K562 (cell line): ENCODE results near the gene UBE2L6. TPM values are rescaled to one million over a fixed set of nuclear protein-coding genes. Genes with fewer than 3 reads are reported as not detected.

Experiments used
- ATAC-seq: fragments of 200-7000 bp; cut with Tn5 transposase; 3 replicates; pipeline ENCODE4 v1.9.1; 2020; ENCODE audit warnings: moderate library complexity
- BruUV-seq: library from RNA; stranded (reverse); fragments of 400-500 nt; replicated peaks from 2 replicates; lab custom pipeline; 2021; lab: Mats Ljungman, UMichigan
- CTCF ChIA-PET: fragments of 300-600 bp; formaldehyde crosslinking; extraction: SDS; loops from one replicate; lab custom pipeline; 2021; ENCODE audit warnings: low intra/inter-chr PET ratio; lab: Yijun Ruan, JAX
- POLR2A ChIA-PET: fragments of 300-600, 350-650 bp; sonication (Branson Sonifier 250); formaldehyde crosslinking; extraction: SDS; loops from one replicate; lab custom pipeline; 2021; ENCODE audit warnings: antibody characterized with exemption, inconsistent platforms; lab: Yijun Ruan, JAX
- DNase-seq, 4 experiments: peaks; one replicate each; pipeline versions ENCODE4 v3.0.0 to v3.0.0-alpha.2; 2011 to 2018; ENCODE audit warnings: low spot score in 3 of 4, mixed read lengths in 3 of 4; ENCODE audit errors: extremely low read depth in 1 of 4
- FAIRE-seq: peaks from 2 replicates; lab custom pipeline; 2011; peaks lifted over from hg19 to GRCh38; lab: Jason Lieb, UNC
- H2AFZ ChIP-seq: 2 replicates; pipeline ENCODE4 v1.6.0; 2011; ENCODE audit warnings: low read depth, low read length, control low read depth, inconsistent platforms
- H3K27ac ChIP-seq: fragments of 200-600 bp; 3 replicates; pipeline ENCODE4 v1.8.0; 2011; ENCODE audit warnings: low read depth, mild to moderate bottlenecking, control low read depth, inconsistent platforms, low read length, moderate library complexity, mixed read lengths; ENCODE audit errors: extremely low read depth
- H3K27me3 ChIP-seq, 2 experiments: fragments of 300-600 bp in 1 of 2; 2 replicates in 1 of 2; 3 replicates in 1 of 2; pipeline versions ENCODE4 v1.6.0 to v1.8.0; 2011; ENCODE audit warnings: inconsistent platforms in 2 of 2, low read length in 2 of 2, mild to moderate bottlenecking in 1 of 2, mixed read lengths in 1 of 2, moderate library complexity in 1 of 2; ENCODE audit not compliant: control insufficient read depth in 2 of 2, insufficient read depth in 2 of 2
- H3K36me3 ChIP-seq: fragments of 300-600 bp; 3 replicates; pipeline ENCODE4 v1.8.0; 2011; ENCODE audit warnings: mild to moderate bottlenecking, low read length, inconsistent platforms; ENCODE audit not compliant: control insufficient read depth, insufficient read depth
- H3K4me1 ChIP-seq, 2 experiments: fragments of 200-600 bp in 1 of 2; replicated peaks in 1 of 2; 2 replicates in 1 of 2; 3 replicates in 1 of 2; pipeline versions ENCODE4 v1.5.1 to v1.8.0; 2011; ENCODE audit warnings: inconsistent platforms in 2 of 2, low read length in 2 of 2, mild to moderate bottlenecking in 1 of 2, mixed read lengths in 1 of 2, moderate library complexity in 1 of 2; ENCODE audit not compliant: control insufficient read depth in 2 of 2, insufficient read depth in 2 of 2
- H3K4me2 ChIP-seq: 2 replicates; pipeline ENCODE4 v1.6.1; 2011; ENCODE audit warnings: low read length, control low read depth, inconsistent platforms, mixed read lengths; ENCODE audit not compliant: insufficient read depth
- H3K4me3 ChIP-seq: fragments of 200-600 bp; sonication (generic), shearing (Covaris generic); 2 replicates; pipeline ENCODE4 v1.5.1; 2016; ENCODE audit warnings: control low read depth, inconsistent platforms
- H3K79me2 ChIP-seq: fragments of 200-600 bp; 3 replicates; pipeline ENCODE4 v1.8.0; 2011; ENCODE audit warnings: low read length, inconsistent platforms; ENCODE audit not compliant: control insufficient read depth, insufficient read depth
- H3K9ac ChIP-seq, 2 experiments: 2 replicates each; pipeline versions ENCODE4 v1.6.0 to v1.6.1; 2011; ENCODE audit warnings: low read depth in 2 of 2, low read length in 2 of 2, control low read depth in 1 of 2, inconsistent platforms in 1 of 2, mild to moderate bottlenecking in 1 of 2, mixed read lengths in 1 of 2; ENCODE audit not compliant: insufficient read depth in 1 of 2
- H3K9me1 ChIP-seq: one replicate; pipeline ENCODE4 v1.6.0; 2011; ENCODE audit warnings: inconsistent platforms, mild to moderate bottlenecking, low read length, moderate library complexity; ENCODE audit not compliant: control insufficient read depth, insufficient read depth
- H3K9me3 ChIP-seq: replicated peaks from 2 replicates; pipeline ENCODE4 v1.5.1; 2011; ENCODE audit warnings: low read depth, low read length, inconsistent platforms; ENCODE audit not compliant: control insufficient read depth, insufficient read depth
- H4K20me1 ChIP-seq: replicated peaks from 2 replicates; pipeline ENCODE4 v1.6.1; 2011; ENCODE audit warnings: low read length, inconsistent platforms, mixed read lengths; ENCODE audit not compliant: control insufficient read depth, insufficient read depth
- BACH1 ChIP-seq: fragments of 200-800 bp; sonication (Bioruptor generic); IDR thresholded peaks from 2 replicates; pipeline ENCODE4 v1.6.1; 2016; ENCODE audit warnings: missing genetic modification characterization, missing compliant biosample characterization
- BHLHE40 ChIP-seq: IDR thresholded peaks from 2 replicates; pipeline ENCODE4 v1.6.1; 2011; ENCODE audit warnings: low read length, improper control_type of control experiment
- HNRNPUL1 ChIP-seq: fragments of 200-400 bp; formaldehyde crosslinking; IDR thresholded peaks from 2 replicates; pipeline ENCODE4 v1.6.1; 2017; ENCODE audit warnings: low read length
- NRF1 ChIP-seq, 2 experiments: fragments of 450-650 bp; IDR thresholded peaks in 1 of 2; conservative IDR thresholded peaks in 1 of 2; 2 replicates each; pipeline ENCODE4 v1.6.1; 2014; ENCODE audit warnings: mild to moderate bottlenecking in 2 of 2
- POLR3G ChIP-seq: IDR thresholded peaks from 2 replicates; pipeline ENCODE4 v1.6.1; 2011; ENCODE audit not compliant: insufficient read length, insufficient replicate concordance; ENCODE audit errors: extremely low read depth
- RBM17 ChIP-seq: fragments of 200-400 bp; formaldehyde crosslinking; IDR thresholded peaks from 2 replicates; pipeline ENCODE4 v1.6.1; 2017; ENCODE audit warnings: low read depth, mild to moderate bottlenecking, low read length, borderline replicate concordance
- ZKSCAN3 ChIP-seq: fragments of 250-450 bp; sonication (Bioruptor Pico); IDR thresholded peaks from 2 replicates; pipeline ENCODE4 v1.4.0; 2020
- ZNF239 ChIP-seq: fragments of 250-450 bp; sonication (Bioruptor Pico); IDR thresholded peaks from 2 replicates; pipeline ENCODE4 v1.4.0; 2020; ENCODE audit warnings: mild to moderate bottlenecking
- ZNF57 ChIP-seq: fragments of 450-650 bp; formaldehyde crosslinking; IDR thresholded peaks from 2 replicates; pipeline ENCODE4 v1.4.0; 2020; ENCODE audit warnings: mild to moderate bottlenecking, moderate library complexity
- WGBS: fragments of 100-300 bp; shearing (Covaris generic); methylation state at CpG from one replicate; pipeline ENCODE4 v1.1.6; 2016; ENCODE audit warnings: low coverage, mixed read lengths; ENCODE audit not compliant: insufficient coverage; ENCODE audit errors: missing lambda C conversion rate; 5-methylcytosine and 5-hydroxymethylcytosine counted together
- in situ Hi-C: fragments of 300-500 bp; cut with MboI; formaldehyde crosslinking; loops from 4 replicates; pipeline ENCODE4 v1.15.0; 2018; ENCODE audit warnings: inconsistent platforms, mixed read lengths
- intact Hi-C: fragments of 100-400 bp; cut with micrococcal nuclease; formaldehyde crosslinking; loops from 2 replicates; pipeline ENCODE4 v1.14.2; 2022
- polyA plus RNA-seq, 8 experiments: library from polyadenylated mRNA; depleted of rRNA in 4 of 8; stranded (reverse) in 5 of 8; unstranded in 3 of 8; fragments of >200 nt; fragmentation: Nextera tagmentation in 2 of 8; fragmentation: Illumina TruSeq in 1 of 8; extraction: Ambion mirVana in 2 of 8; extraction: Trizol in 1 of 8; gene quantifications; 2 replicates each; pipeline versions ENCODE4 v1.2.1 to v1.2.3, GENCODE V29; 2011 to 2014; ENCODE audit warnings: inconsistent platforms in 1 of 8, missing spikeins in 1 of 8
- total RNA-seq, 7 experiments: library from RNA; depleted of rRNA in 6 of 7; stranded (reverse); fragments of >200 nt in 6 of 7; fragmentation: Illumina TruSeq in 2 of 7; extraction: Trizol in 2 of 7; gene quantifications; 2 replicates each; pipeline versions ENCODE4 v1.2.1 to v1.2.3, GENCODE V29; 2011 to 2021; ENCODE audit warnings: low replicate concordance in 1 of 7
- TF ChIP-seq, protein P1 (sequence below), 3 experiments: fragments of 200-800 bp in 1 of 3; fragments of 250-450 bp in 1 of 3; fragments of 450-650 bp in 1 of 3; sonication (Bioruptor Pico) in 1 of 3; sonication (Bioruptor generic) in 1 of 3; formaldehyde crosslinking in 1 of 3; IDR thresholded peaks; 2 replicates each; pipeline versions ENCODE4 v1.6.1 to v1.8.0; 2016 to 2022; ENCODE audit warnings: mild to moderate bottlenecking in 2 of 3, missing genetic modification characterization in 2 of 3, missing compliant biosample characterization in 1 of 3, moderate library complexity in 1 of 3
- TF ChIP-seq, protein P2 (sequence below): fragments of 200-400 bp; formaldehyde crosslinking; IDR thresholded peaks from 2 replicates; pipeline ENCODE4 v1.6.1; 2017; ENCODE audit warnings: mild to moderate bottlenecking, low read depth, low read length, moderate library complexity

The UBE2L6 gene
- total and polyA plus RNA-seq, 9 of the 15 experiments (the other 6 are each of a cell fraction or from before 2014, with no cell fraction given), result 5.9 to 24.9 (median 9.7) TPM

DNA sequence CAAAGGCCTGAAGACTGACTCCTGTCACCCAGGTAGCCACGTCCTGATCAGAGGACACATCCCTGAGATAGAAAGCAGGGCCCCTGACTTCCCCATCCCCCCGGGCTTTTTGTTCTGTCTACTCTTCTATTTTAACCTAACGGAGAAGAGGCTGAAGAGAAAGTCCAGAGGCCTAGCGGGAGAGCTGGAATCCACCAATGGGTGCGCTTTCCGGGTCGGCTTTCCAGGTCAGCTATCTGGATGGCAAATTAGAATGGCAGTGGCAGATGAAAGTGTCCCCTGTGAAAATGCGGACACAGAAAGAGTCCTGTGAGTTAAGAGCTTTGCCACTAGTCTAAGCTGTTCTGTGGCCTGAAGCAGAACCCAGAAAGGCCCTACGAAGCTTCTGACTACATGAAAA is 16.9 kb upstream of the UBE2L6 start:
- Histone ChIP-seq H3K9me1 (no peaks in the 10 kb centered on the region), H2AFZ (no peak overlapping the region), H3K9me3 (no peaks in the 10 kb centered on the region), H3K27me3 (peaks cover 3 to 16% of the 10 kb centered on the region in 2 experiments; a peak in 4 of 5 replicates), H3K27ac (no peak overlapping the region), H3K4me2 (no peak overlapping the region), H3K36me3 (no peaks in the 10 kb centered on the region), H3K79me2 (no peaks in the 10 kb centered on the region), H3K4me1 (no peaks in the 10 kb centered on the region), H3K9ac (no peak overlapping the region), H3K4me3 (no peak overlapping the region), H4K20me1 (no peaks in the 10 kb centered on the region)
- CTCF ChIA-PET, result interaction anchor here (0.6 kb wide), 1 partner anchor 680 kb away, joined by 5 read pairs; no protein-coding TSS in a partner anchor
- no TSS peak for BruUV-seq
- intact Hi-C loops, result no loop called here
- no peak for FAIRE-seq
- DNase-seq, result no peak
- no peak for ATAC-seq
- WGBS, result 33% methylated on average over 9 of the region's 9 CpGs
- in situ Hi-C loops, result no loop called here
- POLR2A ChIA-PET, result interaction anchor here (1.0 to 1.4 kb wide), 3 partner anchors 9 to 15 kb away, joined by 3 to 4 read pairs (median 3); no protein-coding TSS in a partner anchor
- no peak for TF ChIP-seq HNRNPUL1
- TF ChIP-seq, protein P1, sequence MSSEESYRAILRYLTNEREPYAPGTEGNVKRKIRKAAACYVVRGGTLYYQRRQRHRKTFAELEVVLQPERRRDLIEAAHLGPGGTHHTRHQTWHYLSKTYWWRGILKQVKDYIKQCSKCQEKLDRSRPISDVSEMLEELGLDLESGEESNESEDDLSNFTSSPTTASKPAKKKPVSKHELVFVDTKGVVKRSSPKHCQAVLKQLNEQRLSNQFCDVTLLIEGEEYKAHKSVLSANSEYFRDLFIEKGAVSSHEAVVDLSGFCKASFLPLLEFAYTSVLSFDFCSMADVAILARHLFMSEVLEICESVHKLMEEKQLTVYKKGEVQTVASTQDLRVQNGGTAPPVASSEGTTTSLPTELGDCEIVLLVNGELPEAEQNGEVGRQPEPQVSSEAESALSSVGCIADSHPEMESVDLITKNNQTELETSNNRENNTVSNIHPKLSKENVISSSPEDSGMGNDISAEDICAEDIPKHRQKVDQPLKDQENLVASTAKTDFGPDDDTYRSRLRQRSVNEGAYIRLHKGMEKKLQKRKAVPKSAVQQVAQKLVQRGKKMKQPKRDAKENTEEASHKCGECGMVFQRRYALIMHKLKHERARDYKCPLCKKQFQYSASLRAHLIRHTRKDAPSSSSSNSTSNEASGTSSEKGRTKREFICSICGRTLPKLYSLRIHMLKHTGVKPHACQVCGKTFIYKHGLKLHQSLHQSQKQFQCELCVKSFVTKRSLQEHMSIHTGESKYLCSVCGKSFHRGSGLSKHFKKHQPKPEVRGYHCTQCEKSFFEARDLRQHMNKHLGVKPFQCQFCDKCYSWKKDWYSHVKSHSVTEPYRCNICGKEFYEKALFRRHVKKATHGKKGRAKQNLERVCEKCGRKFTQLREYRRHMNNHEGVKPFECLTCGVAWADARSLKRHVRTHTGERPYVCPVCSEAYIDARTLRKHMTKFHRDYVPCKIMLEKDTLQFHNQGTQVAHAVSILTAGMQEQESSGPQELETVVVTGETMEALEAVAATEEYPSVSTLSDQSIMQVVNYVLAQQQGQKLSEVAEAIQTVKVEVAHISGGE (CRISPR knock-in tag; IDR thresholded peaks at IDR 0.05), result no peak
- no peak for TF ChIP-seq BHLHE40
- no peak for TF ChIP-seq NRF1 (conservative IDR thresholded peaks at IDR 0.05 in 1 of 2, IDR thresholded peaks at IDR 0.05 in 1 of 2)
- TF ChIP-seq ZKSCAN3 (CRISPR knock-in tag), result no peak
- no peak for TF ChIP-seq ZNF57 (CRISPR knock-in tag)
- no peak for TF ChIP-seq ZNF239 (CRISPR knock-in tag)
- no peak for TF ChIP-seq RBM17
- TF ChIP-seq BACH1, result no peak
- TF ChIP-seq POLR3G, result no peak
- TF ChIP-seq, protein P2, sequence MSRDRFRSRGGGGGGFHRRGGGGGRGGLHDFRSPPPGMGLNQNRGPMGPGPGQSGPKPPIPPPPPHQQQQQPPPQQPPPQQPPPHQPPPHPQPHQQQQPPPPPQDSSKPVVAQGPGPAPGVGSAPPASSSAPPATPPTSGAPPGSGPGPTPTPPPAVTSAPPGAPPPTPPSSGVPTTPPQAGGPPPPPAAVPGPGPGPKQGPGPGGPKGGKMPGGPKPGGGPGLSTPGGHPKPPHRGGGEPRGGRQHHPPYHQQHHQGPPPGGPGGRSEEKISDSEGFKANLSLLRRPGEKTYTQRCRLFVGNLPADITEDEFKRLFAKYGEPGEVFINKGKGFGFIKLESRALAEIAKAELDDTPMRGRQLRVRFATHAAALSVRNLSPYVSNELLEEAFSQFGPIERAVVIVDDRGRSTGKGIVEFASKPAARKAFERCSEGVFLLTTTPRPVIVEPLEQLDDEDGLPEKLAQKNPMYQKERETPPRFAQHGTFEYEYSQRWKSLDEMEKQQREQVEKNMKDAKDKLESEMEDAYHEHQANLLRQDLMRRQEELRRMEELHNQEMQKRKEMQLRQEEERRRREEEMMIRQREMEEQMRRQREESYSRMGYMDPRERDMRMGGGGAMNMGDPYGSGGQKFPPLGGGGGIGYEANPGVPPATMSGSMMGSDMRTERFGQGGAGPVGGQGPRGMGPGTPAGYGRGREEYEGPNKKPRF, result no peak
